Smooth muscle cell (in vitro differentiated cells): ENCODE measurements around the gene GPR161. TPM values are rescaled to one million over a fixed set of nuclear protein-coding genes. Genes with fewer than 3 reads are reported as not detected.
A peak's percentile ranks its signal among the peaks of the same experiment; 100 is the strongest.

Experiments used
- DNase-seq: peaks from one replicate; lab custom pipeline; 2025; ENCODE audit not compliant: unreplicated experiment; lab: John Stamatoyannopoulos, UW
- H2AFZ ChIP-seq: fragments of 200-600 bp; sonication (generic); 2 replicates; pipeline ENCODE4 v1.6.0; 2016; ENCODE audit warnings: antibody characterized with exemption, low read depth, mild to moderate bottlenecking
- H3F3A ChIP-seq: fragments of 200-600 bp; sonication (generic); 2 replicates; pipeline ENCODE4 v1.6.0; 2017; ENCODE audit warnings: antibody characterized with exemption, low read depth
- H3K27ac ChIP-seq: fragments of 200-600 bp; sonication (generic); 2 replicates; pipeline ENCODE4 v1.5.1; 2016; ENCODE audit warnings: low read depth, mild to moderate bottlenecking
- H3K27me3 ChIP-seq: fragments of 200-600 bp; sonication (generic); 2 replicates; pipeline ENCODE4 v1.6.1; 2016; ENCODE audit warnings: low read depth, mild to moderate bottlenecking
- H3K36me3 ChIP-seq: fragments of 200-600 bp; sonication (generic); 2 replicates; pipeline ENCODE4 v1.5.1; 2016; ENCODE audit warnings: low read depth
- H3K4me1 ChIP-seq: fragments of 200-600 bp; sonication (generic); 2 replicates; pipeline ENCODE4 v1.5.1; 2016; ENCODE audit warnings: low read depth
- H3K4me2 ChIP-seq: fragments of 200-600 bp; sonication (generic); 2 replicates; pipeline ENCODE4 v1.6.0; 2016; ENCODE audit warnings: mild to moderate bottlenecking
- H3K4me3 ChIP-seq: fragments of 200-600 bp; sonication (generic); 2 replicates; pipeline ENCODE4 v1.5.1; 2016; ENCODE audit warnings: mild to moderate bottlenecking
- H3K79me2 ChIP-seq: fragments of 200-600 bp; sonication (generic); 2 replicates; pipeline ENCODE4 v1.6.0; 2016; ENCODE audit warnings: low read depth, mild to moderate bottlenecking
- H3K9ac ChIP-seq: fragments of 200-600 bp; sonication (generic); 2 replicates; pipeline ENCODE4 v1.6.0; 2016; ENCODE audit warnings: low read depth
- H3K9me3 ChIP-seq: fragments of 200-600 bp; sonication (generic); replicated peaks from 2 replicates; pipeline ENCODE4 v1.5.1; 2016; ENCODE audit warnings: low read depth
- H4K20me1 ChIP-seq: fragments of 200-600 bp; sonication (generic); 2 replicates; pipeline ENCODE4 v1.6.0; 2016; ENCODE audit warnings: low read depth
- WGBS: methylation state at CpG from one replicate; pipeline ENCODE4 v1.1.7; 2016; ENCODE audit warnings: low lambda C conversion rate; 5-methylcytosine and 5-hydroxymethylcytosine counted together
- polyA plus RNA-seq: library from polyadenylated mRNA; unstranded; fragments of >200 nt; fragmentation: Nextera tagmentation; extraction: Ambion mirVana; gene quantifications from 2 replicates; pipeline ENCODE4 v1.2.1, GENCODE V29; 2016
- total RNA-seq: library from RNA; depleted of rRNA; stranded (reverse); fragments of >200 nt; gene quantifications from 2 replicates; pipeline ENCODE4 v1.2.3, GENCODE V29; 2014
- TF ChIP-seq, protein P1 (sequence below): fragments of 200-600 bp; sonication (generic); IDR thresholded peaks from 2 replicates; pipeline ENCODE4 v1.5.1; 2017; ENCODE audit warnings: borderline replicate concordance, mild to moderate bottlenecking, antibody characterized with exemption; ENCODE audit not compliant: insufficient read depth, poor library complexity, severe bottlenecking

The GPR161 gene
- total and polyA plus RNA-seq, 2 experiments from 2014 or later, result 9.7 to 25.4 TPM

GRCh38 chr1:168138134-168138533 lies 1.4 kb upstream of the GPR161 start:
- DNase-seq, result no peak
- Histone ChIP-seq H3K79me2 (peaks cover 6% of the 10 kb centered on the region), H3K4me3 (no peak overlapping the region), H3K27ac (no peak overlapping the region), H3K9me3 (no peaks in the 10 kb centered on the region), H3F3A (peaks cover 8% of the 10 kb centered on the region), H3K9ac (no peak overlapping the region), H2AFZ (peak overlapping the region; percentile 95), H4K20me1 (peaks cover 24% of the 10 kb centered on the region), H3K4me1 (peaks cover 11% of the 10 kb centered on the region), H3K36me3 (no peaks in the 10 kb centered on the region), H3K27me3 (no peaks in the 10 kb centered on the region), H3K4me2 (peak overlapping the region; percentile 99)
- WGBS, result 73% methylated on average over 5 of the region's 5 CpGs
- TF ChIP-seq, protein P1, sequence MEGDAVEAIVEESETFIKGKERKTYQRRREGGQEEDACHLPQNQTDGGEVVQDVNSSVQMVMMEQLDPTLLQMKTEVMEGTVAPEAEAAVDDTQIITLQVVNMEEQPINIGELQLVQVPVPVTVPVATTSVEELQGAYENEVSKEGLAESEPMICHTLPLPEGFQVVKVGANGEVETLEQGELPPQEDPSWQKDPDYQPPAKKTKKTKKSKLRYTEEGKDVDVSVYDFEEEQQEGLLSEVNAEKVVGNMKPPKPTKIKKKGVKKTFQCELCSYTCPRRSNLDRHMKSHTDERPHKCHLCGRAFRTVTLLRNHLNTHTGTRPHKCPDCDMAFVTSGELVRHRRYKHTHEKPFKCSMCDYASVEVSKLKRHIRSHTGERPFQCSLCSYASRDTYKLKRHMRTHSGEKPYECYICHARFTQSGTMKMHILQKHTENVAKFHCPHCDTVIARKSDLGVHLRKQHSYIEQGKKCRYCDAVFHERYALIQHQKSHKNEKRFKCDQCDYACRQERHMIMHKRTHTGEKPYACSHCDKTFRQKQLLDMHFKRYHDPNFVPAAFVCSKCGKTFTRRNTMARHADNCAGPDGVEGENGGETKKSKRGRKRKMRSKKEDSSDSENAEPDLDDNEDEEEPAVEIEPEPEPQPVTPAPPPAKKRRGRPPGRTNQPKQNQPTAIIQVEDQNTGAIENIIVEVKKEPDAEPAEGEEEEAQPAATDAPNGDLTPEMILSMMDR, result no peak

GRCh38 chr1:168137515-168137821 lies 738 bp upstream of the GPR161 start:
- Histone ChIP-seq H3K27ac (peak overlapping the region; percentile 60), H3K36me3 (no peaks in the 10 kb centered on the region), H4K20me1 (peaks cover 28% of the 10 kb centered on the region), H3K4me1 (peaks cover 11% of the 10 kb centered on the region), H3K4me3 (peak overlapping the region; percentile 93), H3K79me2 (peaks cover 9% of the 10 kb centered on the region), H3K9me3 (no peaks in the 10 kb centered on the region), H3K4me2 (peak overlapping the region; percentile 99), H3F3A (peaks cover 8% of the 10 kb centered on the region), H3K27me3 (no peaks in the 10 kb centered on the region), H3K9ac (peak overlapping the region; percentile 61), H2AFZ (peak overlapping the region; percentile 95)
- no peak for DNase-seq
- TF ChIP-seq, protein P1, result no peak
- WGBS, result 1% methylated on average over 6 of the region's 6 CpGs

DNA sequence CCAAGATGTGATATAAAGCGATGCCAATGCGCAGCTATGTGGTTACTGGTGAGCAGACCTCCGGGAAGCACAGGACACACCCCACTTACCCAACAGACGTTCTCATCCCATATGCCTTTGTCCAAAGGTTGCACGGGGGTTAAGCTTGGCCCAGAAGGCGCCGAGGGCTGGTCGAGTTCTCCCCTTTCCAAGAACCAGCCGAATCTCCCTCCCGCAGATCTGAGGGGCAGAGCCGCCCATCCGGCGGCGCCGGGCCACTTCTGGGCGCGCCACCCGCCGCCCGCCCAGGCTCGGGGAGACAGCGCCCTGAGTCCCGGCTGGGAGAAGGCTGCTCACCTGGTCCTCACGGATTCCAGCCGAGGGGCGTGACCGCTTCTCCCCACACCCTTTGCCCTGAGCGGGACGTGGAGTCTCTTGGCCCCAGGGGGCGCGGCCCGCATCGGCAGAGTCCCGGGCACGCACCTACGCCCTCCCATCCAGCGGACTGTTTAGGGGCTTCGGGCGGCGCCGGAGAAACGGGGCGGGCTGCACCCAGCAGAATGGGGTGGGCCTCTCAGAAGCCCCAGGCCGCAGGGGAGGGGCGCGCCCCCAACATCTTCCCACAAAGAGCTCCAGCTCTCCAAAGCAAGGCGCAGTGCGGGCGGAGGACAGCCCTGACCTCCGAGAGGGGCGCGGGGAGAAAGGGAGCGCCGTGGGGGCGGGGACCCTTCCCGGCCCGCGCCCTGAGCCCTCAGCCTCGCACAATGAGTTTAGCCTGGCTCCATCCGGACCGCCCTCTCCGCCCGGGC lies 615 bp downstream of the GPR161 start:
- no peak for DNase-seq
- peaks cover 15% of the 10 kb centered on the region for H3K79me2 ChIP-seq
- H3K4me3 ChIP-seq, result peak overlapping the region; percentile 93

More for the DNA sequence above, 615 bp downstream of the GPR161 start:
- peaks cover 11% of the 10 kb centered on the region for H3K4me1 ChIP-seq
- no peaks in the 10 kb centered on the region for H3K36me3 ChIP-seq
- H4K20me1 ChIP-seq, result peaks cover 28% of the 10 kb centered on the region
- no peaks in the 10 kb centered on the region for H3K9me3 ChIP-seq
- WGBS, result under 1% methylated on average over 45 of the region's 63 CpGs
- peak overlapping the region; percentile 12 for H3K9ac ChIP-seq
- peak overlapping the region; percentile 99 for H2AFZ ChIP-seq
- peak overlapping the region; percentile 99 for H3K4me2 ChIP-seq
- TF ChIP-seq, protein P1, result no peak
- peaks cover 8% of the 10 kb centered on the region for H3F3A ChIP-seq
- no peak overlapping the region for H3K27ac ChIP-seq
- H3K27me3 ChIP-seq, result no peaks in the 10 kb centered on the region
